GM21737 (cell line): ENCODE results near the gene ZGPAT.

Experiments
- ATAC-seq: cut with Tn5 transposase; IDR thresholded peaks from one replicate; pipeline ENCODE4 v1.9.1; 2021; ENCODE audit warnings: mild to moderate bottlenecking, moderate library complexity; ENCODE audit not compliant: unreplicated experiment

The ZGPAT gene

GRCh38 chr20:63691711-63692435 lies 16.0 kb upstream of the ZGPAT start:
- no peak for ATAC-seq

- ATAC-seq: no peak
These were observed 15.3 kb upstream of the ZGPAT start for GRCh38 chr20:63692436-63693082.

- no peak for ATAC-seq
These were observed 14.6 kb upstream of the ZGPAT start for GRCh38 chr20:63693083-63693732.

- no peak for ATAC-seq
These were observed 13.9 kb upstream of the ZGPAT start for GRCh38 chr20:63693733-63694583.

GRCh38 chr20:63694584-63695423 lies 13.0 kb upstream of the ZGPAT start:
- no peak for ATAC-seq

- ATAC-seq: no peak
These were observed 12.2 kb upstream of the ZGPAT start for GRCh38 chr20:63695424-63696305.

GRCh38 chr20:63696306-63696627 lies 11.6 kb upstream of the ZGPAT start:
- ATAC-seq: no peak

GRCh38 chr20:63696628-63697356 lies 11.0 kb upstream of the ZGPAT start, which contains the start of gene TNFRSF6B:
TSS of gene TNFRSF6B (plus strand) at chr20:63696652. CDS start at chr20:63696768, 116 bp downstream.
- ATAC-seq: no peak

- no peak for ATAC-seq
These were observed 10.4 kb upstream of the ZGPAT start for GRCh38 chr20:63697357-63697867.

GRCh38 chr20:63697868-63698545 lies 9.8 kb upstream of the ZGPAT start:
- no peak for ATAC-seq

- no peak for ATAC-seq
These were observed 8.9 kb upstream of the ZGPAT start for GRCh38 chr20:63698739-63699465.

- no peak for ATAC-seq
These were observed 8.2 kb upstream of the ZGPAT start for GRCh38 chr20:63699466-63700198.

- no peak for ATAC-seq
These were observed 7.4 kb upstream of the ZGPAT start for GRCh38 chr20:63700199-63701050.

GRCh38 chr20:63701051-63701328 lies 6.8 kb upstream of the ZGPAT start:
- no peak for ATAC-seq

GRCh38 chr20:63701329-63702035 lies 6.4 kb upstream of the ZGPAT start:
- no peak for ATAC-seq
